ENCODE results near the gene CDC14C. TPM values are rescaled to one million over a fixed set of nuclear protein-coding genes. Genes with fewer than 3 reads are reported as not detected.

Gene CDC14C
- total RNA-seq, 1 experiment from 2014 or later: not detected

DNA sequence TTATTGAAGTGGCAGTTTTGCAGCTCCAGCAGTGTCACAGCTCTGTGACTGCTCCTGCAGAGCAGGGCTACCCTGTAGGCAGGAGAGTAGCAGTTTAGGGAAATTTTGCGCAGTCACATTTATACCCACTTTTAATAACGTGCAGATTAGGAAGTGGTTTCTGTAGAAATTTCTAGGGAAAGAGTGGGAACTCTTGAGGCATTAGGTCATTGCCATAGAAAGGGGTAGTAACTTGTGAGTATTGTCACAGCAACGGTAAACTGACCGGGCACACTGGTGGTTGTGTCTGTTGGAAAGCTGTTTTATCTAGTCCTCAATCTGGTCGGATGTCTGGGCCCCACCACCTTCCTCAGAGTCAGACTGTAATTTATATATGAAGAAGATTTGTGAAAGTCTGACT lies 51.9 kb downstream of the CDC14C start:
- no peak for DNase-seq (ENCODE audit: low read depth)

GRCh38 chr7:48976850-48977249 lies 52.5 kb downstream of the CDC14C start:
- DNase-seq (ENCODE audit: low read depth): no peak

Data from RPMI7951 (cell line).